Vagina (tissue), 2 donors: ENCODE data around the gene DNMBP.

Source experiments
- POLR2A ChIP-seq, 2 donors: fragments of 450-650 bp; IDR thresholded peaks; one replicate each; pipeline ENCODE4 v1.6.1; 2017; ENCODE audit warnings: antibody characterized with exemption in 2 of 2, mild to moderate bottlenecking in 2 of 2, moderate library complexity in 2 of 2
- POLR2AphosphoS5 ChIP-seq, 2 donors: sonication (generic); formaldehyde crosslinking; IDR thresholded peaks; one replicate each; pipeline ENCODE4 v1.9.0; 2017; ENCODE audit warnings: antibody characterized with exemption in 2 of 2, mild to moderate bottlenecking in 2 of 2, low read depth in 1 of 2; ENCODE audit not compliant: insufficient read depth in 1 of 2
- TF ChIP-seq, protein P1 (sequence below), 3 experiments: fragments of 450-650 bp in 2 of 3; fragments of 200-600 bp in 1 of 3; sonication (generic) in 1 of 3; IDR thresholded peaks; one replicate each; pipeline ENCODE4 v1.5.1; 2017 to 2019; ENCODE audit warnings: antibody characterized with exemption in 3 of 3, mild to moderate bottlenecking in 2 of 3, moderate library complexity in 2 of 3

DNA sequence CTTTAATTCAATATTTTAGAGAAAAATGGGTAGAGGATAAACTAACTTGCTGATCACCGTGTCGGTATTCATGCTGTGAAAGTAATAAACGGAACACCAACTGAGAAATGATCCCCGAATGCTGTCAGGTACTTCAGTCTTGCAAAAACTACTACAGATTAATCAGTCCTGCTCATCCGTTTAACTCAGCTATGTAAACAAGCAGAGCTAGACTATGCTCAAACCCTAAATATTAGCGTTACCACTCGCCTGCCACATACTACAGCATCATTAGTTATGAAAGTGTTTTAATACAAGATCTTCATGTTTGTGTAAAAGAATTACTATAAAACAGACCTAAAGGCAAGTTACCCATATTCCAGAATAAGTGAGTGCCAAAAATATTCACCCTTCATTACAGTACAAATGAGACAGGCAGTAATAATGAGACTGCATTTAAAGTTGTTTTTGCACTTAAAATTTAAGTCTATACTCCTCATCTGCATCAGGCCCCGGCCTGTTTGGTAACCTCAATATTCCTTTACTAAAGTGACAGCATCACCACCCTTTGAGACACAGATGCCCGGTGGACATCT lies 952 bp downstream of the DNMBP start:
- TF ChIP-seq POLR2A (IDR thresholded peaks at IDR 0.05) (no peak), POLR2AphosphoS5 (IDR thresholded peaks at IDR 0.05; ENCODE audit: insufficient read depth in 1 of 2, low read depth in 1 of 2) (no peak)
- TF ChIP-seq, protein P1, sequence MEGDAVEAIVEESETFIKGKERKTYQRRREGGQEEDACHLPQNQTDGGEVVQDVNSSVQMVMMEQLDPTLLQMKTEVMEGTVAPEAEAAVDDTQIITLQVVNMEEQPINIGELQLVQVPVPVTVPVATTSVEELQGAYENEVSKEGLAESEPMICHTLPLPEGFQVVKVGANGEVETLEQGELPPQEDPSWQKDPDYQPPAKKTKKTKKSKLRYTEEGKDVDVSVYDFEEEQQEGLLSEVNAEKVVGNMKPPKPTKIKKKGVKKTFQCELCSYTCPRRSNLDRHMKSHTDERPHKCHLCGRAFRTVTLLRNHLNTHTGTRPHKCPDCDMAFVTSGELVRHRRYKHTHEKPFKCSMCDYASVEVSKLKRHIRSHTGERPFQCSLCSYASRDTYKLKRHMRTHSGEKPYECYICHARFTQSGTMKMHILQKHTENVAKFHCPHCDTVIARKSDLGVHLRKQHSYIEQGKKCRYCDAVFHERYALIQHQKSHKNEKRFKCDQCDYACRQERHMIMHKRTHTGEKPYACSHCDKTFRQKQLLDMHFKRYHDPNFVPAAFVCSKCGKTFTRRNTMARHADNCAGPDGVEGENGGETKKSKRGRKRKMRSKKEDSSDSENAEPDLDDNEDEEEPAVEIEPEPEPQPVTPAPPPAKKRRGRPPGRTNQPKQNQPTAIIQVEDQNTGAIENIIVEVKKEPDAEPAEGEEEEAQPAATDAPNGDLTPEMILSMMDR (IDR thresholded peaks at IDR 0.05): no peak
